22Rv1 (cell line): ENCODE results near the gene CSMD2.

Experiments used
- ZFX ChIP-seq: fragments of 450-650 bp; IDR thresholded peaks from 2 replicates; pipeline ENCODE4 v1.6.1; 2017; ENCODE audit warnings: antibody characterized with exemption, borderline replicate concordance
- TF ChIP-seq, protein P1 (sequence below): fragments of 450-650 bp; IDR thresholded peaks from 2 replicates; pipeline ENCODE4 v1.5.1; 2017; ENCODE audit warnings: mild to moderate bottlenecking

DNA sequence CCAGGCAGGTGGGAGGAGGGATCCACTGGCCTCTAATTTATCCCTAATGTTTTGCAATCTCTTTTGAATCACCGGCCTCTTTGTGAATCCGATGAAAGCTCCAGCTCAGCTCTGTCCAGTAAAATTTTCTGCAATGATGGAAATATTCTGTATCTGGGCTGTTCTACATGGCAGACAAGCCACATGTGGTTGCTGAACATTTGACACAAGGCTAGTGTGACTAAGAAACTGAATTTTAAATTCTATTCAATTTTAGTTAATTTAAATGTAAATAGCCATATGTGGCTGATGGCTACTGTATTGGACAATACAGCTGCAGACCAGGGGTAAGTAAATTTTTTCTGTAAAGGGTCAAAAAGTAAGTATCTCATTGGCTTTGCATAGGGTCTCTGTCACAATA is 135.1 kb downstream of the CSMD2 start:
- TF ChIP-seq, protein P1, sequence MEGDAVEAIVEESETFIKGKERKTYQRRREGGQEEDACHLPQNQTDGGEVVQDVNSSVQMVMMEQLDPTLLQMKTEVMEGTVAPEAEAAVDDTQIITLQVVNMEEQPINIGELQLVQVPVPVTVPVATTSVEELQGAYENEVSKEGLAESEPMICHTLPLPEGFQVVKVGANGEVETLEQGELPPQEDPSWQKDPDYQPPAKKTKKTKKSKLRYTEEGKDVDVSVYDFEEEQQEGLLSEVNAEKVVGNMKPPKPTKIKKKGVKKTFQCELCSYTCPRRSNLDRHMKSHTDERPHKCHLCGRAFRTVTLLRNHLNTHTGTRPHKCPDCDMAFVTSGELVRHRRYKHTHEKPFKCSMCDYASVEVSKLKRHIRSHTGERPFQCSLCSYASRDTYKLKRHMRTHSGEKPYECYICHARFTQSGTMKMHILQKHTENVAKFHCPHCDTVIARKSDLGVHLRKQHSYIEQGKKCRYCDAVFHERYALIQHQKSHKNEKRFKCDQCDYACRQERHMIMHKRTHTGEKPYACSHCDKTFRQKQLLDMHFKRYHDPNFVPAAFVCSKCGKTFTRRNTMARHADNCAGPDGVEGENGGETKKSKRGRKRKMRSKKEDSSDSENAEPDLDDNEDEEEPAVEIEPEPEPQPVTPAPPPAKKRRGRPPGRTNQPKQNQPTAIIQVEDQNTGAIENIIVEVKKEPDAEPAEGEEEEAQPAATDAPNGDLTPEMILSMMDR: no peak
- TF ChIP-seq ZFX: no peak
